Astrocyte of the spinal cord (primary cell): ENCODE results near the gene SYTL2.
"Not testable (repeated sequence)": the region's sequence is repeated elsewhere in the genome, so short reads cannot be mapped to it uniquely, and the experiment has no call there.

ENCODE experiments used
- DNase-seq: peaks from one replicate; pipeline ENCODE4 v3.0.0; 2011; ENCODE audit warnings: low read depth, low spot score
- H3K4me3 ChIP-seq: 2 replicates; pipeline ENCODE4 v1.5.1; 2011; ENCODE audit warnings: low read depth, mild to moderate bottlenecking, low read length, moderate library complexity
- in situ Hi-C: cut with HindIII; loops from 2 replicates; pipeline ENCODE4 v1.10.0; 2017; ENCODE audit warnings: low sequenced_read_pairs
- TF ChIP-seq, protein P1 (sequence below): IDR thresholded peaks from 2 replicates; pipeline ENCODE4 v1.5.1; 2012; ENCODE audit warnings: low read depth, mild to moderate bottlenecking, low read length, inconsistent platforms

SYTL2 gene, protein sequence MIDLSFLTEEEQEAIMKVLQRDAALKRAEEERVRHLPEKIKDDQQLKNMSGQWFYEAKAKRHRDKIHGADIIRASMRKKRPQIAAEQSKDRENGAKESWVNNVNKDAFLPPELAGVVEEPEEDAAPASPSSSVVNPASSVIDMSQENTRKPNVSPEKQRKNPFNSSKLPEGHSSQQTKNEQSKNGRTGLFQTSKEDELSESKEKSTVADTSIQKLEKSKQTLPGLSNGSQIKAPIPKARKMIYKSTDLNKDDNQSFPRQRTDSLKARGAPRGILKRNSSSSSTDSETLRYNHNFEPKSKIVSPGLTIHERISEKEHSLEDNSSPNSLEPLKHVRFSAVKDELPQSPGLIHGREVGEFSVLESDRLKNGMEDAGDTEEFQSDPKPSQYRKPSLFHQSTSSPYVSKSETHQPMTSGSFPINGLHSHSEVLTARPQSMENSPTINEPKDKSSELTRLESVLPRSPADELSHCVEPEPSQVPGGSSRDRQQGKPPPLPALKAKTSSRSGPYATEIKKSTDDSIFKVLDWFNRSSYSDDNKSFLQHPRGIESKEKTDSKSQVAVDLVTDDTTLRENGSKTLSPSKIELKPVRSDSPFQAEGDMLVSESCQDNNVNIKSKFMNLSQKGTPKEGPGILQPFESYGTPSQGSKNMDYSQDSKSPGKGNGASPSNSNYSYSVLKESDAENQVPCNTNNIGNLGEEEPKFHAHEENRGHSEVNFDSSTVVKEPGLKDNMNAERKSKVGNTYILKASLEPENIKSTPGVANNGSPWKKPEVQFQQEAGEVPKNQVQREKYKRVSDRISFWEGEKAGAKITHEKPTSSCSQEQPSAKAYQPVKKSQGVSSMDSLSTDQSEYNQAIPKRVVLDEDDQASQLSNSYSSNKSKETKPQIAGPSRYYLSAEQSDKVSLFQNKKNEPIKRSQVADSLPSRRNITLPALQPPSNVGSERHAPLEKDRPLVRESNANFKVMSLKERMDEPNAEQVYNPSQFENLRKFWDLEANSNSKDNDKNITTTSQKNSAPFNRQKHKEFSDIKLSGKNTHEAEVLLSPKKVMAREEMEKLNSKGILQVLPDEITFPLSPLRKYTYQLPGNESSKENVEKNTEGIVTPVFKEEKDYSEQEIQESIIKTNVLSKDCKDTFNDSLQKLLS (N-terminal part only)

GRCh38 chr11:85810871-85811611, at the start of gene SYTL2:
SYTL2 (minus strand) TSS chr11:85811141; CDS start chr11:85757725, 53,416 bp downstream.
- TF ChIP-seq, protein P1, sequence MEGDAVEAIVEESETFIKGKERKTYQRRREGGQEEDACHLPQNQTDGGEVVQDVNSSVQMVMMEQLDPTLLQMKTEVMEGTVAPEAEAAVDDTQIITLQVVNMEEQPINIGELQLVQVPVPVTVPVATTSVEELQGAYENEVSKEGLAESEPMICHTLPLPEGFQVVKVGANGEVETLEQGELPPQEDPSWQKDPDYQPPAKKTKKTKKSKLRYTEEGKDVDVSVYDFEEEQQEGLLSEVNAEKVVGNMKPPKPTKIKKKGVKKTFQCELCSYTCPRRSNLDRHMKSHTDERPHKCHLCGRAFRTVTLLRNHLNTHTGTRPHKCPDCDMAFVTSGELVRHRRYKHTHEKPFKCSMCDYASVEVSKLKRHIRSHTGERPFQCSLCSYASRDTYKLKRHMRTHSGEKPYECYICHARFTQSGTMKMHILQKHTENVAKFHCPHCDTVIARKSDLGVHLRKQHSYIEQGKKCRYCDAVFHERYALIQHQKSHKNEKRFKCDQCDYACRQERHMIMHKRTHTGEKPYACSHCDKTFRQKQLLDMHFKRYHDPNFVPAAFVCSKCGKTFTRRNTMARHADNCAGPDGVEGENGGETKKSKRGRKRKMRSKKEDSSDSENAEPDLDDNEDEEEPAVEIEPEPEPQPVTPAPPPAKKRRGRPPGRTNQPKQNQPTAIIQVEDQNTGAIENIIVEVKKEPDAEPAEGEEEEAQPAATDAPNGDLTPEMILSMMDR = no peak
- DNase-seq = peak; percentile 50
- H3K4me3 ChIP-seq = peak within 1 kb of the TSS; percentile 56
- in situ Hi-C loops = no loop called here

DNA sequence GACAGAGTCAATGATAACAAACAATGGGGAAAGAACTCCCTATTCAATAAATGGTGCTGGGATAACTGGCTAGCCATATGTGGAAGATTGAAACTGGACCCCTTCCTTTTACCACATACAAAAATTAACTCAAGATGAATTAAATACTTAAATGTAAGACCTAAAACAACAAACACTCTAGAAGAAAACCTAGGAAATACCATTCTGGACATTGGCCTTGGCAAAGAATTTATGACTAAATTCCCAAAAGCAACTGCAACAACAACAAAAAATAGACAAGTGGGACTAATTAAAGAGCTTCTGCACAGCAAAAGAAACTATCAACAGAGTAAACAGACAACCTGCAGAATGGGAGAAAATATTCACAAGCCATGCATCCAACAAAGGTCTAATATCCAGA, 48.6 kb upstream of the SYTL2 start:
- DNase-seq, in situ Hi-C loops, H3K4me3 ChIP-seq: not testable (repeated sequence)

GRCh38 chr11:85857098-85857497, 46.2 kb upstream of the SYTL2 start:
- DNase-seq = no peak
- no peak overlapping the region for H3K4me3 ChIP-seq
- in situ Hi-C loops = no loop called here
- TF ChIP-seq, protein P1 = no peak

DNA sequence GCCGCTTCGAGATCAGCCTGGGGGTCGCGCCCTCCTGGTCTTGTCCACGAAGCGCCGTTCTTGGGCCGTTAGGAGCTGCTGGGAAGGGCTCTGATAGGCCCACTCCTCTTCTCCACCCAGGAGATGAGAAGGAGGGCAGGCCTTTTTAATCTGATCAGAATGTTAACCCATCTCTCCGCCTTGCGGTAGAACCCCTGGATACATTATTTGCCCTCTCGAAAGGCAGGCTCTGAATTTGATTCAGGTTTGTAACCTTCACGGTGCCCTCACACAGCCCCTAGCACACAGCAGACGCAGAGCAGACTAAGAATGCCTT, 44.4 kb upstream of the SYTL2 start, which contains the start of gene CCDC83:
CCDC83 (plus strand) TSS at position 43 of the 316 bp plus-strand sequence. CDS start 9,741 bp downstream, outside the sequence.
- DNase-seq = peak; percentile 4

DNA sequence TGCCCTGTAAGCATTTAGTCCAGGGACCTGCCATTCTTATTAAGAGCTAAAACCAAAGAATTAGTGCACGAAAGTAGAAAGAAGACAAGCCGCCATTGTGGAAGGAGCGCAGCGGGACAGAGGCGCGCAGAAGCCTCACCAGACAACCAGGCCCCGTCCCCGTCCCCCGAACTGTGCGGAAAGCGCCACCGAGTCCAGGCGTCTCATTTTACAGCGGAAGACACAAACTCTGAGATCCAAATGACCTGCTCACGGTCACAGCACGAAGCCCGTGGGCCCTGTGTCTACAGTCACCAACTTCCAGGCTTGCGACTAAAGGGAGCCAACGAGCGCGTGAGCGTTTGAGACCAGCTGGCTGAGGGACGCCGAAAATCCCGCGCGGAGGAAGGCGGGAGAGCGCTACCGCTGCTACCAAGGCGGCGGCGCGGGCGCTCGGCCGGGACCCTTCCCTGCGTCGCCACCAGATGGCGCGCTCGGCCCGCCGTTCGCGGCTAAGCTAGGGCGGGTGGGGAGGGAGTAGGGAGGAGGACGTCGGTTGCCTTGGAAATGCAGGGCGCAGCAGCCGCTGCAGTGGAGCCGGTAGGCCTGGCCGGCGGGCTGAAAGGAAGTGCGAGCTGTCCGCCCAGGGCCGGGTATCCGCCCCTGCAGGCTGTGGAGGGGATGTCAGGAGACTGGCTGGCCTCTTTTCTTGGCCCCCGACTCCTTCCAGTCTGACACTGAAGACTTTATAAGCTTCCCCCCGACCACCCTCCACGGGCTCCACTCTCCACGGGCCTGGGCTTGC, 43.8 kb upstream of the SYTL2 start:
- DNase-seq = peak; percentile 95
- peak overlapping the region; percentile 53 for H3K4me3 ChIP-seq
- TF ChIP-seq, protein P1 = peak; percentile 53
- in situ Hi-C loops = no loop called here

More for the DNA sequence above, 44.4 kb upstream of the SYTL2 start, which contains the start of gene CCDC83:
- H3K4me3 ChIP-seq = peak within 1 kb of the TSS; percentile 53
- in situ Hi-C loops = no loop called here
- TF ChIP-seq, protein P1 = no peak

GRCh38 chr11:85854212-85854556, 43.2 kb upstream of the SYTL2 start:
- peak overlapping the region; percentile 53 for H3K4me3 ChIP-seq
- no peak for DNase-seq
- TF ChIP-seq, protein P1 = no peak
- in situ Hi-C loops = no loop called here

- in situ Hi-C loops, DNase-seq, H3K4me3 ChIP-seq: not testable (repeated sequence)
These were observed 42.6 kb upstream of the SYTL2 start for GRCh38 chr11:85853541-85853940.

GRCh38 chr11:85852754-85853153, 41.8 kb upstream of the SYTL2 start:
- in situ Hi-C loops, DNase-seq, H3K4me3 ChIP-seq: not testable (repeated sequence)
